Measurements from ENCODE around the gene PCDH11X.
"Not testable (repeated sequence)": the region's sequence is repeated elsewhere in the genome, so short reads cannot be mapped to it uniquely, and the experiment has no call there.

PCDH11X gene

GRCh38 chrX:91779135-91779534, at the start of gene PCDH11X:
Gene PCDH11X, plus strand, starts transcription at chrX:91779375. Its CDS starts 56,130 bp downstream, at chrX:91835505.
- not testable (repeated sequence) for DNase-seq (ENCODE audit: low spot score)

GRCh38 chrX:91747446-91747845, 31.7 kb upstream of the PCDH11X start:
- DNase-seq (ENCODE audit: low spot score) = not testable (repeated sequence)

GRCh38 chrX:91753022-91753421, 26.2 kb upstream of the PCDH11X start:
- not testable (repeated sequence) for DNase-seq (ENCODE audit: low spot score)

- DNase-seq (ENCODE audit: low spot score) = not testable (repeated sequence)
Measured at GRCh38 chrX:91770619-91771488, 8.3 kb upstream of the PCDH11X start.

GRCh38 chrX:91773943-91774342, 5.2 kb upstream of the PCDH11X start:
- DNase-seq (ENCODE audit: low spot score) = not testable (repeated sequence)

- DNase-seq (ENCODE audit: low spot score) = not testable (repeated sequence)
Measured at GRCh38 chrX:91780008-91780407, 833 bp downstream of the PCDH11X start.

GRCh38 chrX:91780698-91781097, 1.5 kb downstream of the PCDH11X start:
- not testable (repeated sequence) for DNase-seq (ENCODE audit: low spot score)

- not testable (repeated sequence) for DNase-seq (ENCODE audit: low spot score)
Measured at GRCh38 chrX:91781553-91782298, 2.6 kb downstream of the PCDH11X start.

- not testable (repeated sequence) for DNase-seq (ENCODE audit: low spot score)
Measured at GRCh38 chrX:91782825-91783224, 3.6 kb downstream of the PCDH11X start.

GRCh38 chrX:91817537-91817936, 38.4 kb downstream of the PCDH11X start:
- not testable (repeated sequence) for DNase-seq (ENCODE audit: low spot score)

GRCh38 chrX:91825321-91825720, 46.1 kb downstream of the PCDH11X start:
- DNase-seq (ENCODE audit: low spot score) = not testable (repeated sequence)
